Measurements from ENCODE around the gene ADNP.
"Not testable (repeated sequence)": the region's sequence is repeated elsewhere in the genome, so short reads cannot be mapped to it uniquely, and the experiment has no call there.

The ADNP gene

DNA sequence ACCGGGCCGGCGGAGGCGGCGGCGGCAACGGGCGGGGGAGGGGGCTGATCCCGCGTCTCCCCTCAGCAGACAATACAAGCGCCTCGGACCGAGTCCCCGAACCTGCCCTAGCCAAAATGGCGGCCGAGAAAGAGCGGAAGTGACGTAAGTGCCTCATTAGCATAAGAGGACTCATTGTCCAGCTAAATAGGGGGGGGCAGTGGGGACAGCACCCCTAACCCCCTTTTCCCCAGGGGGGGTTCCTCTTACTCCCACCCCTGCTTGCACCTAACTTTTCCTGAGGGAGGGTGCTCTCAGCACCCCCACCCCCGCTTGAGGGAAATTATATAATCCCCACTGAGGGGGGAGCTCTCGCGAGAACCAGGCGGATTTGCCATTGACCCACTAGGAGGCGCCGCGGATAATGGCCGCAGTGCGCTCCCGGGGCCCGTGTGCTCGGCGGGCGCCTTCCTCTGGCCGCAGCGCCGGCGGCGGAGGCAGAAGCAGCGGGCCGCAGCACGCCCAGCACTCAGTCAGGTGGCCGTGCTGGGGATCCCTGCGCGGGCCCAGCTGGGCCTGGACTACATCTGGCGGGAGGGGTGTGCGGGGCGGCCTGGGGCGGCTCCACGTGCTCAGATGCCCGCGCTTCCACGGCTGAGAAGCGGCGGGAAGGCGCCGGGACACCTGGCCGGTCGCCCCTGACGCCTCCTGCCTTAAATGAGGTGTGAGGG is at the start of gene ADNP:
ADNP (minus strand) TSS at position 132 of the 710 bp plus-strand sequence. CDS start 27,441 bp downstream, outside the sequence.
- peak within 1 kb of the TSS; percentile 84 for H3K4me3 ChIP-seq (ENCODE audit: low read depth, low read length)
- DNase-seq (ENCODE audit: low read depth): peak; percentile 90

DNA sequence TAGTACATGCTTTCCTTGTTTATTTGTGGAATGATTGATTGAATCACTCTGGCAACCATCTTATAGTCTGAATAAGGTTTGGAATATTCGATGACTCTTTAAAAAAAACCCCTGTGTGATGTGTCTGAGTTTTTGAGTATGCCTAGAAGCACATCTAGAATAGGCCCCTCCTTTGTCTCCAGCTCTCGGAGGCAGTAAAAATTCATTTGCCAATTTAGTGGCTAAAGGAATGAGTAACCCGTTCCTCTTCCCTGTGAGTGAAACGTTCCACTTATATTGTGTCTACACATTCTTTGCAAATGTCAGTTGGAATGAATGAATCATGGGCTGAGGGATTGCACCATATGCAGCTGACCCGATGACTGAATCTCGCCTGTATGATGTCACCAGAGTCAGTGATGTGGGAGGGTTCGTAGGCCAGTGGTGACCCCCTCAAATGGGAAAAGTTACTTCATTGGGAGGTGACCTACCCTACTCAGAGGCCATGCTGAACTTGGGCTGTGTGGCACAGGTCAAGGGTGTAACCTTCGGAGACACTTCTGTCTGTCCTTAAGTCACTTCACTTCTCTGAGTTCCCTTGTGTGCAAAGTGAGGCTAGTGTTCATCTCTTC is 48.9 kb upstream of the ADNP start:
- no peak overlapping the region for H3K4me3 ChIP-seq (ENCODE audit: low read depth, low read length)
- DNase-seq (ENCODE audit: low read depth): peak; percentile 98

DNA sequence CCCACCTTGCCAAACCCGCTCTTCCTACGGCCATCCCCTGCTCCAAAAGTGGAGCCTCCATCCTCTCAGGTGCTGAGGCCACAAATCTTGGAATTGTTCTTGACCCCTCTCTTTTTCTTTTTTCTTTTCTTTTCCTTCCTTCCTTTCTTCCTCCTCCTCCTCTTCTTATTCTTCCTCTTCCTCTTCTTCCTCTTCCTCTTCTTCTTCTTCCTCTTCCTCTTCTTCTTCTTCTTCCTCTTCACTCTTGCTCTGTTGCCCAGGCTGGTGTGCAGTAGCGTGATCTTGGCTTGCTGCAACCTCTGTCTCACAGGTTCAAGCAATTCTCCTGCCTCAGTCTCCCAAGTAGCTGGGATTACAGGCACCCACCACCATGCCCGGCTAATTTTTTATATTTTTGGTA is 47.3 kb upstream of the ADNP start:
- not testable (repeated sequence) for DNase-seq (ENCODE audit: low read depth); H3K4me3 ChIP-seq (ENCODE audit: low read depth, low read length)

DNA sequence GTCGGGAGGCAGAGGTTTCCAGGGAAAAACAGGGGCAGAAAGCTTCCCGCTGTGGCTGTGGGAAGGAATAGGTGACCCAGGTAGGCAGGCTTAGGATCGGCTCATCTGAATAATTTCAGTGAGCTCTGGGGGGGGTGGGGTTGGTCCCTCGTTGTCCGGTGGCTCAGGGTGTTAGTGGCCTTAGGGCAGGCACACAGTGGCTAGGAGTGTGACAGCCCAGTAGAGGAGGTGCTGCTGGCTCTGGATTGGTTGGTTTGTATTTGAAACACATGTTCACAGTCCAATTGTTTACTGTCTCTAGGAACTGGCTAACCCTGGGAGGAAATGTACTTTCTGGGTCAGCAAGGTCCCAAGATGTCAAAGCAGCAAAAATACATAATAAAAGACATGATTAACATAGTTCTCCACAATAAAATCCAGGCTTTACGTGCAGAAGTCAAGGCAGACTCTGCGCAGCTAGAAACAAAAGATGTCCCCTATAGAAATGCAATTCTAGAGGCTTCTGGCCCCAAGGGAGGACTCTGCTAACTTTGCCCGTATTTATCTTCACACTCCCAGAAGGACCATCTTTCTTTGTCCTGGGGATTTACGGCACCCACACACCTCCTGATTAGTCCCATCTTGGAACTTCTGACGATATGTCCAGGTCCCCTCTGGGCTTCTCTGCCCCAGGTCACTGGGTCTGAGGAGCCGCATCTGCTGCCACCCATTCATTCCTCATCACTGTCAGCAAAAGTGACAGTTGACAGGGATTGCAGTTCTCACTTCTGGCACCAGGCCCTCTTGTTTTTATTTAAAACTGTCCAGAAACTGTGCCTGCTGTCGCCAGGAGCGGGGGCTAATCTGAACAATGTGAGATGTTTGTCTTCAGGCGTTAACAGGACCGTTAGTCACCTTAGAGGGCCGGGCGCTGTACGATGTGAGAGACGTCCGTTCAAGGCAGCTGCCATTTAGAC is 46.1 kb upstream of the ADNP start:
- no peak overlapping the region for H3K4me3 ChIP-seq (ENCODE audit: low read depth, low read length)
- no peak for DNase-seq (ENCODE audit: low read depth)

DNA sequence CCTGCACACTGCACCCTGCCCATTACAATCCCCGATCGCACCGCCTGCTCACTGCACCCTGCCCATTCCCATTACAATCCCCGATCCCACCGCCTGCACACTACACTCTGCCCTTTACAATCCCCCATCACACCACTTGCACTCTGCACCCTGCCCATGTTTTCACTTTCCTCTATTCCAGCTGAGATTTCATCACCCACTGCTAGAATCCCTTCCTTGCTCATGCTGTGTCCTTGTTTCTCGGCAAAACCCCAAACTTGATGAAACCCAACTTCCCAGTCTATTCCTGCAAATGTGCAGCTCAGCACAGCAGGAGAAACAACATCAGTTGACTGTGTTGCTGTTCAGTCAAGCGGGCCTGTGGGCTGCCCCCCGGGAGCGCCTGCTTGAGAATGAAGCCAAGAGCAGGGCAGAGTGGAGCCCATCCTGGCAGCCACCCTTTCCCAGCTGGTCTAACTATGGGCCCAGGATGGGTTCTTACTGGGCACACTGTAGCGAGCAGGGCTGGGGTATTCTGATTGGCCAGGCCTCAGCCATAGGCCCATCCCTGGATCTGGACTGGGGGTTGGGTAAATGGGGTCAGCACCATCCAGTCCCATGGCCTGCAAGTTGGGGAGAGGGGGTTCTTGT is 44.6 kb upstream of the ADNP start:
- DNase-seq (ENCODE audit: low read depth): no peak

DNA sequence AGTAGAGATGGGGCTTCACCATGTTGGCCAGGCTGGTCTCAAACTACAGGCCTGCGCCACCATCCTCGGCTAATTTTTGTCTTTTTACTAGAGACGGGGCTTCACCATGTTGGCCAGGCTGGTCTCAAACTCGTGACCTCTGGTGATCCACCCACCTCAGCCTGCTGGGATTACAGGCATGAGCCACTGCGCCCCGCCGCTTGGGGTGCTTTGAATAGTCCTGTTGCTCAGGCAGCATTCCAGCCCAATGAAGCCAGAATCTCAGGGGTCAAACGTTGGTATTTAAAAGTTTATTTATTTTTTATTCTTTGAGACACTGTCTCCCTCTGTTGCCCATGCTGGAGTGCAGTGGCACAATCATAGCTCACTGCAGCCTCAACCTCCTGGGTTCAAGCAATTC is 38.7 kb upstream of the ADNP start:
- no peak for DNase-seq (ENCODE audit: low read depth)
- H3K4me3 ChIP-seq (ENCODE audit: low read depth, low read length): no peak overlapping the region

More for the DNA sequence above, 44.6 kb upstream of the ADNP start:
- no peak overlapping the region for H3K4me3 ChIP-seq (ENCODE audit: low read depth, low read length)

DNA sequence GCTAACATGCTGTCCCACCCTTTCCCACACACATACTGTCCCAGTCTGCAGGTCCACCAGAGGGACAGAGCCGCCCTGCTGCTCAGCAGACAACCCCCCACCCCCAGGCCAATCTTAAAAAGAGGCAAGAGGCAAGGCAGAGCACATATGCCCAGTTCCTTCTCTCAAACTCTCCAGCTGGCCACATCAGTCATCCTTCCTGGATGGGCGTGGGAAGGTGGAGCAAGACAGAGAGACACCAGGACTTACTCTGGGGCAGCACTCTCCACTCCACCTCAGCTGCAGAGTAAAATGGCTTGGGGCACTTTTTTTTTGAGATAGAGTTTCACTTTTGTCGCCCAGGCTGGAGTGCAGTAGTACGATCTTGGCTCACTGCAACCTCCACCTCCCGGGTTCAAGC is 38.2 kb upstream of the ADNP start:
- no peak for DNase-seq (ENCODE audit: low read depth)

DNA sequence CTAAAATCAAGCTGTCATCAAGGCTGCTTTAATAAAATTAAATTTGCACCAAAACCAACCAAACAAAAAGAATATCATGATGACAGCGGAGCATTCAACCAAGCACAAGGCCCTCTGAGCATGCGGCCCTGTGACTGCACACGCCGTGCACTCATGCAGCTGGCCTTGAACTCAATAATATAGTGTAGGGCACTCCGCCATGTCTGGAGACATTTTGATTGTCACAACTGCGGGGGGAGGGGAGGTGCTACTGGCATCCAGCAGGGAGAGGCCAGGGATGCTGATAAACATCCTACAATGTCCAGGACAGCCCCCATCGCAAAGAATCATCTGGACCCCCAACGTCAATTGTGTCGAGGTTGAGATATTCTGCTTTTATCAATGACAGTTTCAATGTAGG is 37.1 kb upstream of the ADNP start:
- H3K4me3 ChIP-seq (ENCODE audit: low read depth, low read length): no peak overlapping the region
- no peak for DNase-seq (ENCODE audit: low read depth)

More for the DNA sequence above, 38.2 kb upstream of the ADNP start:
- H3K4me3 ChIP-seq (ENCODE audit: low read depth, low read length): no peak overlapping the region

DNA sequence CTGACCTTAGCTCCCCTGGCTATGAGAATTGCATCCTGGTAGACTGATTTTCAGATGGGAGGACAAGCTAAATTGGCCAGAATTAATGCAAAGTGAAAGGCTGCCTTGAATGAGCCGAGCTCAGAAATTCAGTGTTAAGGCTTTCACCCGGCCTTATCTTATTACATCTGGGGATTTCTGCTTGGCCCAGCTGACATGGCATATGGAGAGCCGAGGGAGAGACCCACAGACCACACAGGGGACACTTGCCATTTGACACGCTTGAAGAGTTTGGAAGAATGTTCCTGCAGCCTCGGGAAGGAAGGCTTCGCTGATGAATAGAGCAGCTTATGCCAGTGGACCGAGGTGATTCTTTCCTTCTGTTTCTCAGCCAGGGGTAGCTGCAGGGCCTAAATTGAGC is 36.3 kb upstream of the ADNP start:
- H3K4me3 ChIP-seq (ENCODE audit: low read depth, low read length): no peak overlapping the region
- DNase-seq (ENCODE audit: low read depth): no peak

DNA sequence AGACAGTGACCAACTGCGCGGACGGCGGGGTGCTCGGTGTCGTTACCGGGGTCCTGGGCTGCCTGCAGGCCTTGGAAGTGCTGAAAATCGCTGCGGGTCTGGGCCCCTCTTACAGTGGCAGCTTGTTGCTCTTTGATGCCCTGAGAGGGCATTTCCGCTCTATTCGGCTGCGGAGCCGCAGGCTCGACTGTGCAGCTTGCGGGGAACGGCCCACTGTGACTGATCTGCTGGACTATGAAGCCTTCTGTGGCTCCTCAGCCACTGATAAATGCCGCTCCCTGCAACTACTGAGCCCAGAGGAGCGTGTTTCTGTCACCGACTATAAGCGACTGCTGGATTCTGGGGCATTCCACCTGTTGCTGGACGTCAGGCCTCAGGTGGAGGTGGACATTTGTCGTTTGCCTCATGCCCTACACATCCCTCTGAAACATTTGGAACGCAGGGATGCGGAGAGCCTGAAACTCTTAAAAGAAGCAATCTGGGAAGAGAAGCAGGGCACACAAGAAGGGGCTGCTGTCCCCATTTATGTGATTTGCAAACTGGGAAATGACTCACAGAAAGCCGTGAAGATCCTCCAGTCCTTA is 28.4 kb upstream of the ADNP start:
- DNase-seq (ENCODE audit: low read depth): no peak
- H3K4me3 ChIP-seq (ENCODE audit: low read depth, low read length): peak overlapping the region; percentile 86

DNA sequence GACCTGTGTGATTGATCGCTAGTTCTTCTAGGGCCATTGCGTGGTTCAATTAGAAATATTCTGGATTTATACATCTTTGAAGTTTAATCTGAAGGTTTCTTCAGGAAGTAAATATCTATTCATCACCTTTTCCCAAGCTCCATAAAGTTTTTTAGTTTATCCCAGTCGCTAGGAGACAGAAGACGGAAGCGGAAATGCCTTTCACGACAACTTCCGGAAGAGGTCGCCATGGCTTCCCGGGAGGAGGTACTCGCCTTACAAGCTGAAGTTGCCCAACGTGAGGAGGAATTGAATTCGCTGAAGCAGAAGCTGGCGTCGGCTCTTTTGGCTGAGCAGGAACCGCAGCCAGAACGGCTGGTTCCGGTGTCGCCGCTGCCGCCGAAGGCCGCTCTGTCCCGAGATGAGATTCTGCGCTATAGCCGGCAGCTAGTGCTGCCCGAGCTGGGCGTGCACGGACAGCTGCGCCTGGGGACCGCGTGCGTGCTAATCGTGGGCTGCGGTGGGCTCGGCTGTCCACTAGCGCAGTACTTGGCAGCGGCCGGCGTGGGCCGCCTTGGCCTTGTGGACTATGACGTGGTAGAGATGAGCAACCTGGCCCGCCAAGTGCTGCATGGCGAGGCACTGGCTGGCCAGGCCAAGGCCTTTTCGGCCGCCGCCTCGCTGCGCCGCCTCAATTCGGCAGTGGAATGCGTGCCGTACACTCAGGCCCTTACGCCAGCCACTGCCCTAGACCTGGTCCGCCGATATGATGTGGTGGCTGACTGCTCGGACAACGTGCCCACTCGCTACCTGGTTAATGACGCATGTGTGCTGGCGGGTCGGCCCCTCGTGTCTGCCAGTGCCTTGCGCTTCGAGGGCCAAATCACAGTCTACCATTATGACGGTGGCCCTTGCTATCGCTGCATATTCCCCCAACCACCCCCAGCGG is 27.6 kb upstream of the ADNP start, which contains the start of gene MOCS3:
MOCS3 (plus strand) TSS at position 204 of the 928 bp plus-strand sequence; CDS start at position 229, 25 bp downstream.
- DNase-seq (ENCODE audit: low read depth): peak; percentile 76
- H3K4me3 ChIP-seq (ENCODE audit: low read depth, low read length): peak within 1 kb of the TSS; percentile 86

DNA sequence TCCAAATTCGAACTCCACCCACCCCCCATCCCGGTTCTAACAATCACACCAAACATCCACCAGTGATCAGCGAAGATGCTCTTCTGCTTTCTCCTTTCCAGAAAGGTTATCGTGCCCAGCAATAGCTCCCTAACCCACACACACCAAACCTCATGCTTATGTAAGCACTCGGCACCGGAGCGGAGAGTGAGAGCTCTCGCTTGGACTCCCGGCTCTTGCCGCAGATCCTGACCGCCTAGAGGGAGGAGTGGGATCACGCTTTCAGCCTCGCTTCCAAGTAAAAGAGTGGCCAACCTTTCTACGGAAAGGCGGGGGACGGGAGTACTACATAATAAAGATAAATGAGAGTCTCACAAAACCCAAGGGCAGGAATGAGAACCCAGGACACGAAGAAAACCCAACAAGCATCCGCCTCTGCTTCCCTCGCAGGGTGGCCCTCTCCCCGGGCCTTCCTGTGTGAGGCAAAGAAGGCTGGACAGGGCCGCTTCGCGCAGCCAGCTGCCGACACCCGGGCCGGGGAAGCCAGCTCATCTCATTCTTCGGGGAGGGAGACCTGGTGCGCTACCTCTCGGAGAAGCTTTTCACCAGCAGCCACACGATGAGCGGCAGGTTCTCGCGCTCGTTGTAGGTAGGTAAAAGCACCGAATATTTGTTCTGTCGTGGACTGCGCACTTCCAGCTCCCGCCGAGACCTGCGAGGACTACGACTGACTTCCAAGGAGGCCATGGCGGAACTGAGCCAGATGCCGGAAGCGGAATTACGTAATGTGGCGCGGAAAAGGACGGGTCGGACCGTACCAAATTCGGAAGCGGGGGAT is 26.8 kb upstream of the ADNP start, which contains the start of gene DPM1:
DPM1 (minus strand) TSS at position 735 of the 817 bp plus-strand sequence; CDS start at position 726, 9 bp downstream.
- DNase-seq (ENCODE audit: low read depth): no peak
- peak within 1 kb of the TSS; percentile 86 for H3K4me3 ChIP-seq (ENCODE audit: low read depth, low read length)

DNA sequence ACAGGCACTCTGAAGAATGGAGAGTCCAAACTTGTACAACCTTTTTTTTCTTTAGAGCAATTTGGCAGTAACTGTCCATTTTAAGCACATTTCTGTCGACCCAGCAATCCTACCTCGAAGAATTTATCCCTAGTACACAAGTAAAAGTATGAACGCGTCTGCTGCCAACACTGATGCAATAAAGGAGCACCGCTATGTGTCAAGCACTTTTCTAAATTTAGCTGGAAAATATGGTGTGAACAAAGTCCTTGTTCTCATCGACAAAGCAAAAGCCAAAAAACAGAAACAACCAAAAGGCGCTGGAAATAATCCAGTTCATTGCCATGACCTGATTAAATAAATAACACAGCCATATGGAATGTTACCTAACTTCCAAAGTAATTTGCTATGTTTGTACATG is 26.0 kb upstream of the ADNP start:
- H3K4me3 ChIP-seq (ENCODE audit: low read depth, low read length): peak overlapping the region; percentile 86
- DNase-seq (ENCODE audit: low read depth): no peak

DNA sequence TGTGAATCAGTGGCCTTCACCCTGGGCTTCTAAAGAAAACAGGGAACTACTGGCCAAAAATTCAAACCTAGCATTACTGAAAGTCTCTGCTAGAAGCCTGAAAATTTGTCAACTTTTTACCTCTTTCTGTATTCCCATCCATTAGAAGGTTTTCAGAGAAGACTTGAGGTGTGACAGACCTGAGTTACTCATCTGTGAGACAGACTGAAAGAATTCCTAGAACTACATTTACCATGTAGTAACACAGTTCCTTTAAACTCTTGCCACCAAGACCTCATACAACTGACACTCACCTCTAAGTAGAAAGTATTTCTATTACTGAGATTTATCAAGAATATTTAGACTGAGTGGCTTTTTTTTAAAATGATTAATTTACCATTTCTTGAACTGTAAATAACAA is 22.6 kb upstream of the ADNP start:
- no peak for DNase-seq (ENCODE audit: low read depth)
- H3K4me3 ChIP-seq (ENCODE audit: low read depth, low read length): no peak overlapping the region

DNA sequence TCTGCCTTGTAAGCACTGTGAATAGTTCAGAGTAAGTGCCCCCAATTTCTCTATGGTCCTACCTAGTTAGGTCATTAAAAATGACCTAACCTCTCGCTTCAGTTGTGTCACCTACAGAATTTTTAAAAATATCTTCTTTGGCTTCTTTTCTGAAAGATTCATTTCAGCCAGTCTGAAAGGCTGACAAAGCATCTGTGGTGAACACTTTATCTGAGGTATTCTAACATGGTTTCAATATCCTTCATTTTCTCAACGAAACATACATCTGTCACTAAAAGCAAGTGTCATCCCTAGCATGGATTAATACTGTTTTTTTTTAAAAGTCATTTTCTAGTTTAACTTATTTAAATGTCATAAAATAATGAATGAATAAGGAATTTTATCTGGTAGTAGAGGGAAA is 22.0 kb upstream of the ADNP start:
- no peak for DNase-seq (ENCODE audit: low read depth)
- H3K4me3 ChIP-seq (ENCODE audit: low read depth, low read length): no peak overlapping the region

DNA sequence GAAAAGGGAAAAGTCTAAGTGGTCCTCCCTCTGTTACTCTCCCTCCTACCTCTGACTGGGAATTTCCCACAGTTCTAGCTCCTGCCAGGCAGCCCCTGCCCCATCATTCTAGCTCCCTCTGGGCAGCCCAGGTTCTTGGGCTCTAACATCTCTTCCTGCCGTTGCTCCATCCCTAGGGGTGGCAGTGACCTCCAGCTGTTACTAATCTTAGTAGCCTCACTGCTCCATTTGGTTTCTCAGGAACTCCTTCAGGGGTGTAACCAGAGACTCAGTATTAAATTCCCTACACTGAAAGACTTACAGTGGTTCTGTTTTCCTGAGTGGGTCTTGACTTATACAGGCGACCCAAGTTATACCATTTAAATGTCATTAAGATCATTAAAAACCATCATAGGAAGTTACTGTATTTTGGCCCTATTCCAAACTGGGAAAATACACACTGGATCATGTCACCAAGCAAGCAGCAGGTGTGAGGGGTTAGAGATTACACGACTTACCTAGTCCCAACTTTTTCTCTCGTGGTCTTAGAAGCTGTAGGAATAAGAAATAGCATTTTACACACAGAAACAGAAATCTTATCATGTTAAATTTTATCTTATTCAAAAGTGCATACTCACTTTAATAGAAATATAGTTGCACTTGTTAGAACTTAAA is 17.0 kb upstream of the ADNP start:
- no peak overlapping the region for H3K4me3 ChIP-seq (ENCODE audit: low read depth, low read length)

DNA sequence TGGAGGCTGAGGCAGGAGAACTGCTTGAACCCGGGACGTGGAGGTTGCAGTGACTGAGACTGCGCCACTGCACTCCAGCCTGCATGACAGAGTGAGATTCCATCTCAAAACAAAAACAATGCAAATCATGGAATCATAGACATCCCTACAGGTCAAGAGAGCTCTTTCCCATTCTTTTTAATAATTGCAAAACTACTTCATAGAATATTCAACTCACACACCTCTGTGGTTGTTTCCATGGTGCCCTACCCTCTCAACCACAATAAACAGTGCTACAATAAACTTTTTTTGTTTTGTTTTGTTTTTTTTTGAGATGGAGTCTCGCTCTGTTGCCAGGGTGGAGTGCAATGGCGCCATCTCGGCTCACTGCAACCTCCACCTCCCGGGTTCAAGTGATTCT is 11.8 kb upstream of the ADNP start:
- DNase-seq (ENCODE audit: low read depth): no peak

More for the DNA sequence above, 17.0 kb upstream of the ADNP start:
- DNase-seq (ENCODE audit: low read depth): no peak

More for the DNA sequence above, 11.8 kb upstream of the ADNP start:
- no peak overlapping the region for H3K4me3 ChIP-seq (ENCODE audit: low read depth, low read length)

Measured in skeletal muscle cell (primary cell).